ENCODE data around the gene HMGXB4. TPM values are rescaled to one million over a fixed set of nuclear protein-coding genes. Genes with fewer than 3 reads are reported as not detected.

Gene HMGXB4
- total and polyA plus RNA-seq, 2 of the 4 experiments (the other 2 are of a cell fraction): 11.8 to 18.5 TPM

DNA sequence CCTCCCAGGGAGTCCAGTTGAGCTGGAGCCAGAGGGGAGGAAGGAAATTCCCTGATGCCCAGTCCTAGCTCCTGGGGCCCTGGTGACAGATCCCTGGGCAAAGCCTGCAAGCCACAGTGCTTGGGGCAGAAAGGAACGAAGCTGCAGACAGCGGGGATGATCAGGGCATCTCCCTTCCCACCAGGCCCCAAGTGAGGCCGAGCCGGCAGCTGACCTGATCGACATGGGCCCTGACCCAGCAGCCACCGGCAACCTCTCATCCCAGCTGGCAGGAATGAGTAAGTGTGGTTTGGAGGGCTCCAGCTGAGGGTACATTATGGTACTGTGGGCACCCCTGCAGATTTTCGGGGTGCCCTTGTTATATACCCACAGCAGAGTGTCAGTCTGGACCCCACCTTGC, 75.9 kb downstream of the HMGXB4 start:
- Histone ChIP-seq H3K9me1 (ENCODE audit: insufficient read depth, low read length) (peaks cover 8% of the 10 kb centered on the region), H3K9ac (ENCODE audit: low read depth, low read length) (no peak overlapping the region), H2BK120ac (ENCODE audit: low read depth, low read length) (no peak overlapping the region), H3K9me3 (ENCODE audit: control insufficient read depth, insufficient read depth, low read length) (no peaks in the 10 kb centered on the region), H4K91ac (ENCODE audit: insufficient read depth, low read depth, low read length) (no peak overlapping the region), H2AFZ (replicated peaks; ENCODE audit: low read length, poor library complexity) (no peak overlapping the region), H3K4ac (ENCODE audit: low read depth, low read length) (no peak overlapping the region), H4K5ac (ENCODE audit: low read depth, low read length) (no peak overlapping the region), H2BK20ac (ENCODE audit: low read depth, low read length) (no peak overlapping the region), H3K56ac (ENCODE audit: extremely low read depth, insufficient read depth, low read length) (no peak overlapping the region), H3K4me1 (ENCODE audit: control insufficient read depth, insufficient read depth, low read length) (peaks cover 4% of the 10 kb centered on the region), H3K23ac (ENCODE audit: low read depth, low read length) (no peak overlapping the region), H2BK5ac (ENCODE audit: low read depth, low read length, poor library complexity, severe bottlenecking) (no peak overlapping the region), H2BK15ac (ENCODE audit: low read depth, low read length) (no peak overlapping the region), H3K18ac (ENCODE audit: low read depth, low read length) (no peak overlapping the region), H3K36me3 (ENCODE audit: control insufficient read depth, insufficient read depth, low read length) (peaks cover 74% of the 10 kb centered on the region), H2AK9ac (replicated peaks; ENCODE audit: low read depth, low read length, poor library complexity) (no peak overlapping the region), H2AK5ac (ENCODE audit: low read depth, low read length) (no peak overlapping the region), H3K4me3 (ENCODE audit: insufficient read depth, low read depth, low read length) (no peak overlapping the region), H4K8ac (ENCODE audit: low read depth in 2 of 2, low read length in 2 of 2) (no peak overlapping the region), H3K4me2 (ENCODE audit: low read depth, low read length) (no peak overlapping the region), H3K27ac (ENCODE audit: insufficient read depth, low read length) (no peak overlapping the region), H3K79me1 (ENCODE audit: low read depth in 1 of 2, low read length in 2 of 2) (no peaks in the 10 kb centered on the region), H3K14ac (replicated peaks; ENCODE audit: low read depth, low read length) (no peak overlapping the region), H3K27me3 (ENCODE audit: control insufficient read depth, insufficient read depth, low read length) (no peaks in the 10 kb centered on the region), H4K20me1 (ENCODE audit: insufficient read depth, low read length) (no peaks in the 10 kb centered on the region)
- dilution Hi-C loops (cut with HindIII; ENCODE audit: low sequenced_read_pairs, unreplicated experiment) (no loop called here), intact Hi-C loops (cut with micrococcal nuclease) (no loop called here), in situ Hi-C loops (cut with MboI; ENCODE audit: low sequenced_read_pairs) (no loop called here)
- CTCF ChIA-PET: interaction anchor here (0.5 to 0.7 kb wide), 2 partner anchors 97 to 394 kb away, joined by 3 read pairs; no protein-coding TSS in a partner anchor
- DNase-seq (no peak), ATAC-seq (ENCODE audit: low read depth) (no peak)
- BruUV-seq (replicated peaks): no TSS peak
- no peak for TF ChIP-seq POLR2A (IDR thresholded peaks at IDR 0.05; ENCODE audit: low read depth, low read length)
- TF ChIP-seq CTCF (conservative IDR thresholded peaks at IDR 0.05; ENCODE audit: low read depth, low read length): no peak
- no peak for TF ChIP-seq MXI1 (IDR thresholded peaks at IDR 0.05; ENCODE audit: borderline replicate concordance, low read depth, low read length)
- no peak for TF ChIP-seq BHLHE40 (IDR thresholded peaks at IDR 0.05; ENCODE audit: low read depth, low read length)
- TF ChIP-seq RAD21 (IDR thresholded peaks at IDR 0.05; ENCODE audit: low read length): no peak
- TF ChIP-seq MAFK (IDR thresholded peaks at IDR 0.05; ENCODE audit: low read depth, low read length): no peak
- no peak for TF ChIP-seq CEBPB (IDR thresholded peaks at IDR 0.05; ENCODE audit: low read depth, low read length)
- TF ChIP-seq RFX5 (IDR thresholded peaks at IDR 0.05; ENCODE audit: low read depth, low read length): no peak
- TF ChIP-seq CHD1 (IDR thresholded peaks at IDR 0.05; ENCODE audit: low read depth, low read length): no peak
- TF ChIP-seq SMC3 (IDR thresholded peaks at IDR 0.05; ENCODE audit: low read depth, low read length): no peak
- TF ChIP-seq FOS (IDR thresholded peaks at IDR 0.05; ENCODE audit: low read depth, low read length): no peak
- no peak for TF ChIP-seq USF2 (IDR thresholded peaks at IDR 0.05; ENCODE audit: low read depth, low read length)
- no peak for TF ChIP-seq ELK1 (IDR thresholded peaks at IDR 0.05; ENCODE audit: borderline replicate concordance, low read depth, low read length)
- TF ChIP-seq RCOR1 (IDR thresholded peaks at IDR 0.05; ENCODE audit: insufficient replicate concordance, low read length): no peak
- no peak for TF ChIP-seq NFE2L2 (IDR thresholded peaks at IDR 0.05; ENCODE audit: low read depth, low read length)
- no peak for TF ChIP-seq MAZ (IDR thresholded peaks at IDR 0.05; ENCODE audit: borderline replicate concordance, low read depth, low read length)
- WGBS, 2 experiments (ENCODE audit: extremely low coverage in 2 of 2, insufficient read length in 1 of 2): 100% methylated on average over 1 of the region's 7 CpGs; no CpG with 5 or more reads in 1 of the 2 experiments
- POLR2A ChIA-PET (ENCODE audit: unreplicated experiment): no interaction called here

All from IMR-90 (cell line).